K562 (cell line): ENCODE data around the gene DLGAP1. TPM values are rescaled to one million over a fixed set of nuclear protein-coding genes. Genes with fewer than 3 reads are reported as not detected.
A peak's percentile ranks its signal among the peaks of the same experiment; 100 is the strongest.

ENCODE experiments used
- GTF2A2 ChIP-seq: IDR thresholded peaks from 2 replicates; pipeline ENCODE4 v1.6.1; 2016; ENCODE audit warnings: mild to moderate bottlenecking, missing genetic modification characterization, missing compliant biosample characterization
- HNRNPLL ChIP-seq: fragments of 200-400 bp; formaldehyde crosslinking; IDR thresholded peaks from 2 replicates; pipeline ENCODE4 v1.6.1; 2017; ENCODE audit warnings: low read length, low read depth, mild to moderate bottlenecking; ENCODE audit not compliant: poor library complexity, severe bottlenecking
- NEUROD1 ChIP-seq: fragments of 150-350 bp; IDR thresholded peaks from 2 replicates; pipeline ENCODE4 v1.6.1; 2014; ENCODE audit warnings: borderline replicate concordance, low read length, low read depth; ENCODE audit not compliant: partially characterized antibody
- POLR2G ChIP-seq: fragments of 200-400 bp; formaldehyde crosslinking; IDR thresholded peaks from 2 replicates; pipeline ENCODE4 v1.6.1; 2017; ENCODE audit warnings: low read depth, mild to moderate bottlenecking, antibody characterized with exemption, low read length, moderate library complexity
- SIRT6 ChIP-seq: IDR thresholded peaks from one replicate; pipeline ENCODE4 v1.6.1; 2012; ENCODE audit warnings: low read depth, mild to moderate bottlenecking, control low read depth, inconsistent platforms, low read length, moderate library complexity
- SRSF7 ChIP-seq: fragments of 200-400 bp; formaldehyde crosslinking; optimal IDR thresholded peaks from 2 replicates; pipeline ENCODE3; 2017; ENCODE audit warnings: mild to moderate bottlenecking, low read depth, low read length
- SRSF9 ChIP-seq: fragments of 200-400 bp; formaldehyde crosslinking; IDR thresholded peaks from 2 replicates; pipeline ENCODE4 v1.6.1; 2017; ENCODE audit warnings: low read depth, low read length, borderline replicate concordance
- ZKSCAN3 ChIP-seq: fragments of 250-450 bp; sonication (Bioruptor Pico); IDR thresholded peaks from 2 replicates; pipeline ENCODE4 v1.4.0; 2020
- ZNF212 ChIP-seq: fragments of 450-650 bp; formaldehyde crosslinking; IDR thresholded peaks from 2 replicates; pipeline ENCODE4 v1.4.0; 2020; ENCODE audit warnings: mild to moderate bottlenecking
- ZNF431 ChIP-seq: sonication (generic); formaldehyde crosslinking; IDR thresholded peaks from 2 replicates; pipeline ENCODE4 v1.8.0; 2022; ENCODE audit warnings: mild to moderate bottlenecking, missing genetic modification reagents
- ZNF561 ChIP-seq: fragments of 450-650 bp; formaldehyde crosslinking; conservative IDR thresholded peaks from 2 replicates; pipeline ENCODE4 v1.4.0; 2020; ENCODE audit warnings: mild to moderate bottlenecking, moderate library complexity
- polyA plus RNA-seq, 8 experiments: library from polyadenylated mRNA; depleted of rRNA in 4 of 8; stranded (reverse) in 5 of 8; unstranded in 3 of 8; fragments of >200 nt; fragmentation: Nextera tagmentation in 2 of 8; fragmentation: Illumina TruSeq in 1 of 8; extraction: Ambion mirVana in 2 of 8; extraction: Trizol in 1 of 8; gene quantifications; 2 replicates each; pipeline versions ENCODE4 v1.2.1 to v1.2.3, GENCODE V29; 2011 to 2014; ENCODE audit warnings: inconsistent platforms in 1 of 8, missing spikeins in 1 of 8
- total RNA-seq, 7 experiments: library from RNA; depleted of rRNA in 6 of 7; stranded (reverse); fragments of >200 nt in 6 of 7; fragmentation: Illumina TruSeq in 2 of 7; extraction: Trizol in 2 of 7; gene quantifications; 2 replicates each; pipeline versions ENCODE4 v1.2.1 to v1.2.3, GENCODE V29; 2011 to 2021; ENCODE audit warnings: low replicate concordance in 1 of 7
- TF ChIP-seq, protein P1 (sequence below): fragments of 200-400 bp; formaldehyde crosslinking; IDR thresholded peaks from 2 replicates; pipeline ENCODE4 v1.6.1; 2017; ENCODE audit warnings: mild to moderate bottlenecking, low read depth, low read length, moderate library complexity
- TF ChIP-seq, protein P2 (sequence below), 3 experiments: fragments of 200-800 bp in 1 of 3; fragments of 250-450 bp in 1 of 3; fragments of 450-650 bp in 1 of 3; sonication (Bioruptor Pico) in 1 of 3; sonication (Bioruptor generic) in 1 of 3; formaldehyde crosslinking in 1 of 3; IDR thresholded peaks; 2 replicates each; pipeline versions ENCODE4 v1.6.1 to v1.8.0; 2016 to 2022; ENCODE audit warnings: mild to moderate bottlenecking in 2 of 3, missing genetic modification characterization in 2 of 3, missing compliant biosample characterization in 1 of 3, moderate library complexity in 1 of 3
- TF ChIP-seq, protein P3 (sequence below): fragments of 200-800 bp; sonication (Bioruptor generic); IDR thresholded peaks from 2 replicates; pipeline ENCODE4 v1.6.1; 2017; ENCODE audit warnings: missing genetic modification characterization, missing compliant biosample characterization
- TF ChIP-seq, protein P4 (sequence below): fragments of 450-650 bp; IDR thresholded peaks from 2 replicates; pipeline ENCODE4 v1.6.1; 2016; ENCODE audit warnings: antibody characterized with exemption
- TF ChIP-seq, protein P5 (sequence below): fragments of 450-650 bp; conservative IDR thresholded peaks from 2 replicates; pipeline ENCODE4 v1.6.1; 2016; ENCODE audit warnings: missing genetic modification characterization, low read depth, mild to moderate bottlenecking, missing compliant biosample characterization, moderate library complexity

Gene DLGAP1
- total and polyA plus RNA-seq, 9 of the 15 experiments (the other 6 are each of a cell fraction or from before 2014, with no cell fraction given): 0.04 to 0.22 (median 0.08) TPM

DNA sequence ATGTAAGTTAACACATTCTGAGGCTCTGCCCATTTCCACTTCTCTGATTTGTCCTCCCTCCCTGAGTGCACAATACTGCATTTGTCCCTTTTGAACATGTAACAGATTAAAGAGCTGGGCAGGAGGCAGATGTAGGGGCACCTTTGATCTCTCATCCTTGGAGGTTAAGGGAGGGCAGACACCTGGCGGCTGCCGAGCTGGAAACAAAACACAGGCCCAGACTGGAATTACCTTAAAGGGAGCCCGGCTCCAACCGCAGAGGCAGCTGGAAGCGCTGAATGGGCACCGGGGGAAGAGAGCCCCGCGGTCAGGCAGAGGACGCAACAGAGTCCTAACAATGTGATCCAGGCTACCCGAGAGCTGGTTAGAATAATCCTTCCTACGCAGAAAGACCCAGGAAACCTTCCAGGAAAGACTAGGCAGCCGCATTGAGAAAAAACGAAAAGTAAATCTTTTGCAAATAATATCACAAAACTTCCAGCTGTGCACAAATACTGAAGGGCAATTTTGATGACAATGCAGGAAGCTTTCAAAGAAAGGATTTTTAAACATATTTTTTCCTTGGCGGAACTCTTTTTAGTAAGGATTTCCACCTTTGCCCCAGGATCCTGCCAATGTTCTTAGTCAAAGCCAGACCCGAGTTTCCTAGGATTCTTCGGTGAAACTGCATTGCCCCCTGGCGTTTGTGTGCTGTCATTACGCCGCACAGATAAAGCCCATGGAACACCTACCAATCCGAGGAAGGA is 789.2 kb downstream of the DLGAP1 start (continued):
- TF ChIP-seq NEUROD1: no peak
- TF ChIP-seq, protein P1, sequence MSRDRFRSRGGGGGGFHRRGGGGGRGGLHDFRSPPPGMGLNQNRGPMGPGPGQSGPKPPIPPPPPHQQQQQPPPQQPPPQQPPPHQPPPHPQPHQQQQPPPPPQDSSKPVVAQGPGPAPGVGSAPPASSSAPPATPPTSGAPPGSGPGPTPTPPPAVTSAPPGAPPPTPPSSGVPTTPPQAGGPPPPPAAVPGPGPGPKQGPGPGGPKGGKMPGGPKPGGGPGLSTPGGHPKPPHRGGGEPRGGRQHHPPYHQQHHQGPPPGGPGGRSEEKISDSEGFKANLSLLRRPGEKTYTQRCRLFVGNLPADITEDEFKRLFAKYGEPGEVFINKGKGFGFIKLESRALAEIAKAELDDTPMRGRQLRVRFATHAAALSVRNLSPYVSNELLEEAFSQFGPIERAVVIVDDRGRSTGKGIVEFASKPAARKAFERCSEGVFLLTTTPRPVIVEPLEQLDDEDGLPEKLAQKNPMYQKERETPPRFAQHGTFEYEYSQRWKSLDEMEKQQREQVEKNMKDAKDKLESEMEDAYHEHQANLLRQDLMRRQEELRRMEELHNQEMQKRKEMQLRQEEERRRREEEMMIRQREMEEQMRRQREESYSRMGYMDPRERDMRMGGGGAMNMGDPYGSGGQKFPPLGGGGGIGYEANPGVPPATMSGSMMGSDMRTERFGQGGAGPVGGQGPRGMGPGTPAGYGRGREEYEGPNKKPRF: no peak
- no peak for TF ChIP-seq SRSF7
- TF ChIP-seq SIRT6: no peak
- TF ChIP-seq GTF2A2: no peak
- no peak for TF ChIP-seq ZNF431 (CRISPR knock-in tag)
- TF ChIP-seq, protein P2, sequence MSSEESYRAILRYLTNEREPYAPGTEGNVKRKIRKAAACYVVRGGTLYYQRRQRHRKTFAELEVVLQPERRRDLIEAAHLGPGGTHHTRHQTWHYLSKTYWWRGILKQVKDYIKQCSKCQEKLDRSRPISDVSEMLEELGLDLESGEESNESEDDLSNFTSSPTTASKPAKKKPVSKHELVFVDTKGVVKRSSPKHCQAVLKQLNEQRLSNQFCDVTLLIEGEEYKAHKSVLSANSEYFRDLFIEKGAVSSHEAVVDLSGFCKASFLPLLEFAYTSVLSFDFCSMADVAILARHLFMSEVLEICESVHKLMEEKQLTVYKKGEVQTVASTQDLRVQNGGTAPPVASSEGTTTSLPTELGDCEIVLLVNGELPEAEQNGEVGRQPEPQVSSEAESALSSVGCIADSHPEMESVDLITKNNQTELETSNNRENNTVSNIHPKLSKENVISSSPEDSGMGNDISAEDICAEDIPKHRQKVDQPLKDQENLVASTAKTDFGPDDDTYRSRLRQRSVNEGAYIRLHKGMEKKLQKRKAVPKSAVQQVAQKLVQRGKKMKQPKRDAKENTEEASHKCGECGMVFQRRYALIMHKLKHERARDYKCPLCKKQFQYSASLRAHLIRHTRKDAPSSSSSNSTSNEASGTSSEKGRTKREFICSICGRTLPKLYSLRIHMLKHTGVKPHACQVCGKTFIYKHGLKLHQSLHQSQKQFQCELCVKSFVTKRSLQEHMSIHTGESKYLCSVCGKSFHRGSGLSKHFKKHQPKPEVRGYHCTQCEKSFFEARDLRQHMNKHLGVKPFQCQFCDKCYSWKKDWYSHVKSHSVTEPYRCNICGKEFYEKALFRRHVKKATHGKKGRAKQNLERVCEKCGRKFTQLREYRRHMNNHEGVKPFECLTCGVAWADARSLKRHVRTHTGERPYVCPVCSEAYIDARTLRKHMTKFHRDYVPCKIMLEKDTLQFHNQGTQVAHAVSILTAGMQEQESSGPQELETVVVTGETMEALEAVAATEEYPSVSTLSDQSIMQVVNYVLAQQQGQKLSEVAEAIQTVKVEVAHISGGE (CRISPR knock-in tag; IDR thresholded peaks at IDR 0.05): no peak
- TF ChIP-seq HNRNPLL: peak; percentile 36
- TF ChIP-seq ZNF212 (CRISPR knock-in tag): no peak
- 0 out of 2 replicates have a peak, but pooled peaks have one; percentile 26 for TF ChIP-seq POLR2G
- TF ChIP-seq, protein P3, sequence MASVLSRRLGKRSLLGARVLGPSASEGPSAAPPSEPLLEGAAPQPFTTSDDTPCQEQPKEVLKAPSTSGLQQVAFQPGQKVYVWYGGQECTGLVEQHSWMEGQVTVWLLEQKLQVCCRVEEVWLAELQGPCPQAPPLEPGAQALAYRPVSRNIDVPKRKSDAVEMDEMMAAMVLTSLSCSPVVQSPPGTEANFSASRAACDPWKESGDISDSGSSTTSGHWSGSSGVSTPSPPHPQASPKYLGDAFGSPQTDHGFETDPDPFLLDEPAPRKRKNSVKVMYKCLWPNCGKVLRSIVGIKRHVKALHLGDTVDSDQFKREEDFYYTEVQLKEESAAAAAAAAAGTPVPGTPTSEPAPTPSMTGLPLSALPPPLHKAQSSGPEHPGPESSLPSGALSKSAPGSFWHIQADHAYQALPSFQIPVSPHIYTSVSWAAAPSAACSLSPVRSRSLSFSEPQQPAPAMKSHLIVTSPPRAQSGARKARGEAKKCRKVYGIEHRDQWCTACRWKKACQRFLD (CRISPR knock-in tag): peak; percentile 51; the same call in 1 of the 2 replicates
- TF ChIP-seq ZKSCAN3: no peak
- TF ChIP-seq, protein P4, sequence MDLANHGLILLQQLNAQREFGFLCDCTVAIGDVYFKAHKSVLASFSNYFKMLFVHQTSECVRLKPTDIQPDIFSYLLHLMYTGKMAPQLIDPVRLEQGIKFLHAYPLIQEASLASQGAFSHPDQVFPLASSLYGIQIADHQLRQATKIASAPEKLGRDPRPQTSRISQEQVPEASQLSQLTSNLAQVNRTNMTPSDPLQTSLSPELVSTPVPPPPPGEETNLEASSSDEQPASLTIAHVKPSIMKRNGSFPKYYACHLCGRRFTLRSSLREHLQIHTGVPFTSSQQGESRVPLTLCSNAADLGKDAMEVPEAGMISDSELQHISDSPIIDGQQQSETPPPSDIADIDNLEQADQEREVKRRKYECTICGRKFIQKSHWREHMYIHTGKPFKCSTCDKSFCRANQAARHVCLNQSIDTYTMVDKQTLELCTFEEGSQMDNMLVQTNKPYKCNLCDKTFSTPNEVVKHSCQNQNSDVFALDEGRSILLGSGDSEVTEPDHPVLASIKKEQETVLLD: no peak; the same call in 1 of the 2 replicates
- TF ChIP-seq SRSF9: no peak
- TF ChIP-seq ZNF561 (CRISPR knock-in tag): no peak
- TF ChIP-seq, protein P5, sequence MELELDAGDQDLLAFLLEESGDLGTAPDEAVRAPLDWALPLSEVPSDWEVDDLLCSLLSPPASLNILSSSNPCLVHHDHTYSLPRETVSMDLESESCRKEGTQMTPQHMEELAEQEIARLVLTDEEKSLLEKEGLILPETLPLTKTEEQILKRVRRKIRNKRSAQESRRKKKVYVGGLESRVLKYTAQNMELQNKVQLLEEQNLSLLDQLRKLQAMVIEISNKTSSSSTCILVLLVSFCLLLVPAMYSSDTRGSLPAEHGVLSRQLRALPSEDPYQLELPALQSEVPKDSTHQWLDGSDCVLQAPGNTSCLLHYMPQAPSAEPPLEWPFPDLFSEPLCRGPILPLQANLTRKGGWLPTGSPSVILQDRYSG (tag): peak; percentile 75
